ENCODE results near the gene RNGTT.

Gene RNGTT

GRCh38 chr6:88665131-88665530, 298.3 kb downstream of the RNGTT start:
- TF ChIP-seq CTCF (IDR thresholded peaks at IDR 0.05; ENCODE audit: insufficient read depth, low read depth, low read length, missing control alignments), result no peak
- DNase-seq (ENCODE audit: low read depth), result no peak
- no peak overlapping the region for H3K4me3 ChIP-seq (ENCODE audit: low read length)

GRCh38 chr6:88663801-88664200, 299.6 kb downstream of the RNGTT start:
- TF ChIP-seq CTCF (IDR thresholded peaks at IDR 0.05; ENCODE audit: insufficient read depth, low read depth, low read length, missing control alignments), result no peak
- no peak for DNase-seq (ENCODE audit: low read depth)
- H3K4me3 ChIP-seq (ENCODE audit: low read length), result no peak overlapping the region

GRCh38 chr6:88662653-88663174, 300.7 kb downstream of the RNGTT start:
- DNase-seq (ENCODE audit: low read depth), result no peak
- no peak for TF ChIP-seq CTCF (IDR thresholded peaks at IDR 0.05; ENCODE audit: insufficient read depth, low read depth, low read length, missing control alignments)
- H3K4me3 ChIP-seq (ENCODE audit: low read length), result no peak overlapping the region

DNA sequence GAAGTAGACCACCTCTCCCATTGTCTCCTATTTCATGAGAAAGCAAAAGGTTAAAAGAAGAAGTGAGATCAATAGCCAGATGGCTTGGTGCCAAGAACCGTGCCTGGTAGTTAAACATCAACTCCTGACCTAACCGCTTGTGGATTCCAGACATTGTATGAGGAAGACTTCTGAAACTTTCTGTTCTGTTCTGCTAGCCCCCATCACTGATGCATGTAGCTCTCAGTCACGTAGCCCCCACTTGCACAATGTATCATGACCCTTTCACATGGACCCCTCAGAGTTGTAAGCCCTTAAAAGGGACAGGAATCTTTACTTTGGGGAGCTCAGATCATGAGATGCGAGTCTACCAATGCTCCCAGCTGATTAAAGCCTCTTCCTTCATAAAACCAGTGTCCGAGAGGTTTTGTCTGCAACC, 301.2 kb downstream of the RNGTT start:
- no peak for DNase-seq (ENCODE audit: low read depth)
- TF ChIP-seq CTCF (IDR thresholded peaks at IDR 0.05; ENCODE audit: insufficient read depth, low read depth, low read length, missing control alignments), result no peak
- H3K4me3 ChIP-seq (ENCODE audit: low read length), result no peak overlapping the region

- no peak for DNase-seq (ENCODE audit: low read depth)
- no peak overlapping the region for H3K4me3 ChIP-seq (ENCODE audit: low read length)
- no peak for TF ChIP-seq CTCF (IDR thresholded peaks at IDR 0.05; ENCODE audit: insufficient read depth, low read depth, low read length, missing control alignments)
Observed at GRCh38 chr6:88661136-88661535, 302.3 kb downstream of the RNGTT start.

GRCh38 chr6:88655586-88655985, 307.8 kb downstream of the RNGTT start:
- H3K4me3 ChIP-seq (ENCODE audit: low read length), result no peak overlapping the region
- no peak for DNase-seq (ENCODE audit: low read depth)
- no peak for TF ChIP-seq CTCF (IDR thresholded peaks at IDR 0.05; ENCODE audit: insufficient read depth, low read depth, low read length, missing control alignments)

- no peak for DNase-seq (ENCODE audit: low read depth)
- H3K4me3 ChIP-seq (ENCODE audit: low read length), result no peak overlapping the region
- no peak for TF ChIP-seq CTCF (IDR thresholded peaks at IDR 0.05; ENCODE audit: insufficient read depth, low read depth, low read length, missing control alignments)
Observed at GRCh38 chr6:88653936-88654335, 309.5 kb downstream of the RNGTT start.
